ENCODE measurements around the gene LRP11.

Gene LRP11

DNA sequence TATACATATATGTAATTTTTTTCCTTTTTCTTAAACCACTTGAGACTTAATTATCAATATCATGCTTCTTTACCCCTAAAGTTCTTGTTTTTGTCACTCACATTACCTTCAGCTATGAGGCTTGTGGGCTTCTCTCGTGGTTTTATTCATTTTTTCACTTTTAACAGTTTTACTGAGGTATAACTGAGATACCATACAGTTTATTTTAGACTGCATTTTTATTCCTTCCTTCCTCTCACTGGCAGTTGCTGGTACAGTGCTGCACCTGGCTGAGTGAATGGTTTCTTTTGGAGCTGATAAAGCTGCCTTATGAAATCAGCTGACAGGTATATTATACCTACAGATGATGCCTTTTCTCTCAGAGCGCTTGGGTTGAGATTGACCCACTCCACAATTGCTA is 54.4 kb downstream of the LRP11 start:
- peaks cover 3% of the 10 kb centered on the region; the same call in 1 of the 2 replicates for H3K4me1 ChIP-seq (ENCODE audit: low read length)
- H3K9me3 ChIP-seq (replicated peaks; ENCODE audit: insufficient read depth, low read length): no peaks in the 10 kb centered on the region
- DNase-seq: no peak
- H3K36me3 ChIP-seq (replicated peaks; ENCODE audit: insufficient read depth, low read length): no peaks in the 10 kb centered on the region
- H3K9ac ChIP-seq (ENCODE audit: low read length): no peak overlapping the region
- TF ChIP-seq EZH2phosphoT487 (IDR thresholded peaks at IDR 0.05; ENCODE audit: low read length) (no peak), EZH2 (optimal IDR thresholded peaks at IDR 0.05; ENCODE audit: low read depth, low read length) (no peak)
- TF ChIP-seq, protein P1, sequence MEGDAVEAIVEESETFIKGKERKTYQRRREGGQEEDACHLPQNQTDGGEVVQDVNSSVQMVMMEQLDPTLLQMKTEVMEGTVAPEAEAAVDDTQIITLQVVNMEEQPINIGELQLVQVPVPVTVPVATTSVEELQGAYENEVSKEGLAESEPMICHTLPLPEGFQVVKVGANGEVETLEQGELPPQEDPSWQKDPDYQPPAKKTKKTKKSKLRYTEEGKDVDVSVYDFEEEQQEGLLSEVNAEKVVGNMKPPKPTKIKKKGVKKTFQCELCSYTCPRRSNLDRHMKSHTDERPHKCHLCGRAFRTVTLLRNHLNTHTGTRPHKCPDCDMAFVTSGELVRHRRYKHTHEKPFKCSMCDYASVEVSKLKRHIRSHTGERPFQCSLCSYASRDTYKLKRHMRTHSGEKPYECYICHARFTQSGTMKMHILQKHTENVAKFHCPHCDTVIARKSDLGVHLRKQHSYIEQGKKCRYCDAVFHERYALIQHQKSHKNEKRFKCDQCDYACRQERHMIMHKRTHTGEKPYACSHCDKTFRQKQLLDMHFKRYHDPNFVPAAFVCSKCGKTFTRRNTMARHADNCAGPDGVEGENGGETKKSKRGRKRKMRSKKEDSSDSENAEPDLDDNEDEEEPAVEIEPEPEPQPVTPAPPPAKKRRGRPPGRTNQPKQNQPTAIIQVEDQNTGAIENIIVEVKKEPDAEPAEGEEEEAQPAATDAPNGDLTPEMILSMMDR (IDR thresholded peaks at IDR 0.05; ENCODE audit: low read length): no peak
- no peak overlapping the region for H3K4me3 ChIP-seq (ENCODE audit: low read length)
- H3K27ac ChIP-seq (ENCODE audit: low read length): no peak overlapping the region
- H3K27me3 ChIP-seq (replicated peaks; ENCODE audit: insufficient read depth, low read length): no peaks in the 10 kb centered on the region
- no peak overlapping the region for H3K4me2 ChIP-seq (ENCODE audit: low read depth, low read length)
- H3K9me2 ChIP-seq (replicated peaks; ENCODE audit: insufficient read depth, low read length): no peaks in the 10 kb centered on the region
- no peak overlapping the region for H2AFZ ChIP-seq (ENCODE audit: low read length)
- no peaks in the 10 kb centered on the region for H3K79me2 ChIP-seq (ENCODE audit: low read length)
- H4K20me1 ChIP-seq (ENCODE audit: insufficient read depth, low read length): no peaks in the 10 kb centered on the region
- no peaks in the 10 kb centered on the region for H3F3A ChIP-seq (ENCODE audit: insufficient read depth, low read length)

DNA sequence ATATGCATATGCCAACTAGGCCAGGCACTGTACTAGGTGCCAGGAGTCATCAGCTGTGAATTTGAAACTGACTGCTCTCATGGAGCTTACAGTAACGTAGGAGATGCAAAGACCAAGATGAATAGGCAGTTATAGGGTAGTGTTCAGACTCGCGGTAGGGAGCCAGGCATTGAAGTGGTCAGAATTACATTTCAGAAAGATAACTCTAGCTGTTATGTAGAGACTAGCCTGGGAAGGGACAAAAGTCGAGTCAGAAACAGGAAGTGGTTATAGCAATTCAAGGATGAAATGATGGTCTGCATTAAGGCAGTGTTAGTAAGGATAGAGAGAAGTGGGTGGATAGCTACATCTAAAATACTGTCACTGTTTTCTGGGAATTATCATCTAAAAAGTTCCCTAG is 58.0 kb downstream of the LRP11 start:
- Histone ChIP-seq H3K27me3 (replicated peaks; ENCODE audit: insufficient read depth, low read length) (no peaks in the 10 kb centered on the region), H2AFZ (ENCODE audit: low read length) (no peak overlapping the region), H3K9me3 (replicated peaks; ENCODE audit: insufficient read depth, low read length) (no peaks in the 10 kb centered on the region), H3K4me2 (ENCODE audit: low read depth, low read length) (no peak overlapping the region), H3K4me3 (ENCODE audit: low read length) (no peak overlapping the region), H4K20me1 (ENCODE audit: insufficient read depth, low read length) (no peaks in the 10 kb centered on the region), H3K9me2 (replicated peaks; ENCODE audit: insufficient read depth, low read length) (no peaks in the 10 kb centered on the region), H3K27ac (ENCODE audit: low read length) (no peak overlapping the region), H3K4me1 (ENCODE audit: low read length) (no peaks in the 10 kb centered on the region), H3K9ac (ENCODE audit: low read length) (no peak overlapping the region), H3K79me2 (ENCODE audit: low read length) (no peaks in the 10 kb centered on the region), H3F3A (ENCODE audit: insufficient read depth, low read length) (no peaks in the 10 kb centered on the region), H3K36me3 (replicated peaks; ENCODE audit: insufficient read depth, low read length) (no peaks in the 10 kb centered on the region)
- no peak for TF ChIP-seq EZH2phosphoT487 (IDR thresholded peaks at IDR 0.05; ENCODE audit: low read length)
- no peak for TF ChIP-seq EZH2 (optimal IDR thresholded peaks at IDR 0.05; ENCODE audit: low read depth, low read length)
- TF ChIP-seq, protein P1 (IDR thresholded peaks at IDR 0.05; ENCODE audit: low read length): no peak
- no peak for DNase-seq

DNA sequence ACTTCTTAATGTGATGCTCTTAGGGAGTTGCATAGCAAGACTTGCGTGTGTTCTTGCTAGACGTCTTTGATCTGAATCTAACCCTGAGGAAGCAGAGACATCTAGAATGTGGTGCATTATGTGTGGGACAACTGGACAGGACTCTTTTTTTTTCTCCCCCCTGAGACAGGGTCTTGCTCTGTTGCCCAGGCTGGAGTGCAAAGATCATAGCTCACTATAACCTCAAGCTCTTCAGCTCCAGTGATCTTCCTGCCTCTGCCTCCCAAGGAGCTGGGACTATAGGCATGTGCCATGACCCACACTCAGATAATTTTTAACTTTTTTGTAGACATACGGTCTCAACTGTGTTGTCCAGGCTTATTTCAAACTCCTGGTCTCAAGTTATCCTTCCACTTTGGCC is 80.6 kb downstream of the LRP11 start:
- Histone ChIP-seq H3K27me3 (replicated peaks; ENCODE audit: insufficient read depth, low read length) (no peaks in the 10 kb centered on the region), H3K4me1 (ENCODE audit: low read length) (no peaks in the 10 kb centered on the region), H3K9me2 (replicated peaks; ENCODE audit: insufficient read depth, low read length) (no peaks in the 10 kb centered on the region), H3K4me3 (ENCODE audit: low read length) (no peak overlapping the region), H3K9me3 (replicated peaks; ENCODE audit: insufficient read depth, low read length) (no peaks in the 10 kb centered on the region), H3F3A (ENCODE audit: insufficient read depth, low read length) (no peaks in the 10 kb centered on the region), H3K36me3 (replicated peaks; ENCODE audit: insufficient read depth, low read length) (no peaks in the 10 kb centered on the region), H3K9ac (ENCODE audit: low read length) (no peak overlapping the region), H3K4me2 (ENCODE audit: low read depth, low read length) (no peak overlapping the region), H3K79me2 (ENCODE audit: low read length) (no peaks in the 10 kb centered on the region), H2AFZ (ENCODE audit: low read length) (no peak overlapping the region), H4K20me1 (ENCODE audit: insufficient read depth, low read length) (no peaks in the 10 kb centered on the region), H3K27ac (ENCODE audit: low read length) (no peak overlapping the region)
- DNase-seq: no peak
- no peak for TF ChIP-seq EZH2phosphoT487 (IDR thresholded peaks at IDR 0.05; ENCODE audit: low read length)
- TF ChIP-seq, protein P1 (IDR thresholded peaks at IDR 0.05; ENCODE audit: low read length): no peak
- TF ChIP-seq EZH2 (optimal IDR thresholded peaks at IDR 0.05; ENCODE audit: low read depth, low read length): no peak

All from MM.1S (cell line).